ENCODE data around the gene MAML2. TPM values are rescaled to one million over a fixed set of nuclear protein-coding genes. Genes with fewer than 3 reads are reported as not detected.
A peak's percentile ranks its signal among the peaks of the same experiment; 100 is the strongest.

Gene MAML2
- total RNA-seq, 4 donors from 2014 or later: 4.7 to 21.7 (median 7.3) TPM

GRCh38 chr11:96203567-96204365, 139.2 kb downstream of the MAML2 start:
- H3K27me3 ChIP-seq: no peaks in the 10 kb centered on the region
- H3K27ac ChIP-seq: no peak overlapping the region
- no peaks in the 10 kb centered on the region for H3K36me3 ChIP-seq
- no peaks in the 10 kb centered on the region for H3K9me3 ChIP-seq
- DNase-seq: no peak
- H3K4me3 ChIP-seq: no peak overlapping the region
- peaks cover 8 to 37% (median 12%) of the 10 kb centered on the region in 3 donors for H3K4me1 ChIP-seq
- intact Hi-C loops (cut with DNase I): no loop called here
- 82 to 87% methylated on average over 7 of the region's 7 CpGs for WGBS, 2 donors
- no peak for TF ChIP-seq POLR2A (IDR thresholded peaks at IDR 0.05)
- no peak for TF ChIP-seq CTCF (IDR thresholded peaks at IDR 0.05)

GRCh38 chr11:96200243-96200642, 142.8 kb downstream of the MAML2 start:
- no peak for DNase-seq
- Histone ChIP-seq H3K36me3 (no peaks in the 10 kb centered on the region), H3K9me3 (no peaks in the 10 kb centered on the region), H3K27me3 (no peaks in the 10 kb centered on the region), H3K27ac (peak overlapping the region in 3 of 4 donors; percentile 53 to 74 (median 57)), H3K4me3 (no peak overlapping the region), H3K4me1 (peaks cover 0 to 16% (median 5%) of the 10 kb centered on the region in 3 donors)
- intact Hi-C loops (cut with DNase I): no loop called here
- TF ChIP-seq CTCF (IDR thresholded peaks at IDR 0.05) (no peak), POLR2A (IDR thresholded peaks at IDR 0.05) (no peak)

- no peak for DNase-seq
- Histone ChIP-seq H3K27me3 (no peaks in the 10 kb centered on the region), H3K4me3 (no peak overlapping the region), H3K9me3 (no peaks in the 10 kb centered on the region), H3K4me1 (peaks cover 0 to 20% (median 5%) of the 10 kb centered on the region in 3 donors), H3K36me3 (no peaks in the 10 kb centered on the region), H3K27ac (peak overlapping the region in 3 of 4 donors; percentile 53 to 74 (median 57))
- TF ChIP-seq CTCF (IDR thresholded peaks at IDR 0.05): no peak
- TF ChIP-seq POLR2A (IDR thresholded peaks at IDR 0.05): no peak
- 55 to 56% methylated on average over 10 of the region's 10 CpGs for WGBS, 2 donors
- intact Hi-C loops (cut with DNase I): no loop called here
Observed at GRCh38 chr11:96199563-96200025, 143.4 kb downstream of the MAML2 start.

- Histone ChIP-seq H3K27ac (peak overlapping the region in 1 of 4 donors; percentile 59), H3K4me3 (no peak overlapping the region), H3K4me1 (peaks cover 0 to 29% (median 5%) of the 10 kb centered on the region in 3 donors), H3K36me3 (no peaks in the 10 kb centered on the region), H3K27me3 (no peaks in the 10 kb centered on the region), H3K9me3 (no peaks in the 10 kb centered on the region)
- intact Hi-C loops (cut with DNase I): no loop called here
- TF ChIP-seq POLR2A (IDR thresholded peaks at IDR 0.05): no peak
- TF ChIP-seq CTCF (IDR thresholded peaks at IDR 0.05): no peak
- no peak for DNase-seq
- 81 to 94% methylated on average over 2 to 4 of the region's 4 CpGs for WGBS, 2 donors
Observed at GRCh38 chr11:96197801-96198701, 144.9 kb downstream of the MAML2 start.

GRCh38 chr11:96197103-96197502, 145.9 kb downstream of the MAML2 start:
- WGBS, 2 donors: 75 to 79% methylated on average over 1 of the region's 1 CpG
- no peak for DNase-seq
- Histone ChIP-seq H3K27ac (no peak overlapping the region), H3K36me3 (no peaks in the 10 kb centered on the region), H3K4me1 (peaks cover 0 to 29% (median 5%) of the 10 kb centered on the region in 3 donors), H3K4me3 (no peak overlapping the region), H3K9me3 (no peaks in the 10 kb centered on the region), H3K27me3 (no peaks in the 10 kb centered on the region)
- no peak for TF ChIP-seq POLR2A (IDR thresholded peaks at IDR 0.05)
- no peak for TF ChIP-seq CTCF (IDR thresholded peaks at IDR 0.05)
- intact Hi-C loops (cut with DNase I): no loop called here

Measured in esophagus squamous epithelium (tissue), 5 donors.